Activated gamma-delta T cell (primary cell): ENCODE measurements around the gene GRIN2C.

Experiments
- DNase-seq: peaks from one replicate; lab custom pipeline; 2025; lab: John Stamatoyannopoulos, UW

Gene GRIN2C

DNA sequence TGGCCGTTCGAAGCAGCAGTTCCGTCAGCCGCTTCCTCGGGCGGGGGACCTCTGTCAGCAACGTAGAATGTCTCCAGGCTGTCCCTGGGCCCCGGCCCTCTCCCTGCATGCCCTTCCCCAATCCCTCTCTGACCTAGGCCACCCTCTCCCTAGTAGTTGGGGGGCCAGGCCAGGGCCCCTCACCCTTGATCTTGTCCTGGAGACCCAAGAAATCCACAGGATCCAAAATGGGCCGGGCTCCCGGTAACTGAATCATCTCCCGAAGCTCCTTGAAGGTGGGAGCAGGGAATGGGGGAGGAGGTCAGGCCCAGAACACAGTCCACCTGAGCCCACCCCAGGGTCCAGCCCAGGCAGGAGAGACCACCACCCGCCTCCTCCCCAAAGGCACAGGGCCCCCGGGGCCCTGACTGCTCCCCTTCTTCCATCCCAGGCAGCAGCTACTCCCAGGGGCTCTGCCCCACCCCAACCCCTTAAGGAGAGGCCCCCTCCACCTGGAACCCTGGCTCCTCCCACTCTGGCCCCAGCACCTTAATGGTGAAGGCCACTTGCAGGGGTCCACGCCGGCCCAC lies 4.7 kb upstream of the GRIN2C start:
- no peak for DNase-seq

DNA sequence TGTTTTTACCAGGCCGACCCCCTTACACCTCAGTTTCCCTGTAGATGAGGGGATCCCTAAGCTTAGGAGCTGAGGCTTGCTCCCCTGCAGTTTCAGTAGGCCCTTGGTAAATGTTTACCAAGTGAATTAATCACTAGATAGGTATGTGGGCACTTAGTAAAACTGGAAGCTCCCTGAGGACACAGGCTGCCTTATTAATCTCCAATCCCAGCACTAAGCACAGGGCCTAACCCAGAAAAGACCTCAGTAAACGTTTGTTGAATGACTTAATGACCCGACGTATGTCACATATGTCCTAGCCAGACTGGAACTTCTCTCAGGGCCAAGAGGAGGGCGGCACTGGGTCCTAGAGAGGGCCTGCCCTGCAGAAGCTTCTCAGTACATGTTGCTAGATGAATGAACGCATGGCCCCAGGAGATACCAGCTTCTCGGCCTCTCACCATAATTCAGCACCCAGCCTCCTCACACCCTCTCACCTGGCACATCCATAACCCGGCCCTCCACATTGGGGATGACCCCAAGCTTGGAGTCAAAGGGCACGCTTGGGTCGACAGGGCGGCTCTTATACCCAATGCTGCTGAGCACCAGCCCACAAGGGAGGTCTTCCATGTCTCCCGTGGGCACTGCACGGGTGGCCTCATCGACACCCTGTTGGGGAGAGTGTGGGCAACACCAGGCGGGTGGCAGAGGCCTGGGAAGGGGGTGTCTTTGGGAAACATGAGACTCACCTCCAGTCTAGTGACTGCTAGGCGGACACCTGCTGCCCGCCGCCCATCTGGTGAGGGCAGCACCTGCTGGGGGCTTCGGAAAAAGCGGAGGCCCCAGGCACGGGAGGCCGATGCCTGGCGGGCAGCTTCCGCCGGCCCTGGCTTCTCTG lies 4.0 kb upstream of the GRIN2C start:
- no peak for DNase-seq

DNA sequence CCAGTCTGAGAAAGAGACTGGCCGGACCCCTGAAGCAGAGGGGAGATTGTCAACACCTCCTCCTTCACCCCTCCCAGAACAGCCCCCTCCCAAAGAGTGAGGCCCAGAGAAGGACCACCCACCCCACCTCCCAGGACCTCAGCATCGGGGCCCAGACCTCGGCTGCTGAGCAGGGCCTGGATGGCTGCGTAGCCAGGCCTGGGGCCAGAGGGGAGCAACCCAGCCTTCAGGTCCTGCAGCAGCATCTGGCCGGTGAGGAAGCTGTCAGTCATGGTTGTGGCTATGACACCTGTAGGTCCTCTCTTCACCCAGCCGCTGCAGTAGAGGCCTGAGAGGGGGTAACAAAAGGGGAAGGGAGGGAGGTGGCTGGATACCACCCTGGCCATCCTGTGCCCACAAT lies 3.2 kb upstream of the GRIN2C start:
- no peak for DNase-seq

DNA sequence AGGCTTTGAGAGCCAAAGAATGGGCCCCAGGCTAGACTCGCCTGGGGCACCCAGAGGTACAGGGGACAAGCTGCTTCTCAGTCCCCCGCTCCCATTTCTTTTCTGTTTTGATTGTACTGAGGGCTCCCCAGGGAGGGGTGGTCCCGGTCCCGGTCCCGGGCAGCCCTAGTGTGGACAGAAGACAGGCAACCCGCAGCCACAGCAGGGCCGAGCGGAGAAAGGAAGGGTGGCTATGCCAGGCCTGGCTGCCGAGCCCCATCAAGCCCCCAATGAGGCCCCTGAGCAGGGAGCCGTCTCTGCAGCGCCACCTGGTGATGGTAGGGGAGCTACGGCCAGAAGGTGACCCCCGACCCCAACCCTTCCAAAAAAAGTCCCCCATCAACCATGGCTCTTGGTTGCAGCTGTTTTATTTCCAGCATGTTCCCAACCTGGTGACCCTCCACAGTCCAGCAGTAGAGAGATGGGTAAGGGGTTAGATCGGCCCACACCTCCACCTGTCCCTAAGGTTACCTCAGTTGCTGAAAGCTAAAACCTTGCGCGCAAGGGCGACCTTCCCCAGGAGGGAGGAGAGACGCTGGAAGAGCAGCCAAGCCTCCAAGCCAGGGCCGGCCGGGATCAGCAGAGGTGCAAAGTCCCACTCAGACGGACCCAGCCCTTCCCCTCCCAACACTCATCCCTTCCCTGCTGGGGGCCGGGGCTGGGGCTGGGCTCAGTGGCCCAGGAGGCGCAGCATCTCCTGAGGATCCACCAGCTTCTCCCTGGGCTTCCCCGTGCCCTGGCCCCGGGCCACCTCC lies 2.6 kb upstream of the GRIN2C start:
- no peak for DNase-seq

DNA sequence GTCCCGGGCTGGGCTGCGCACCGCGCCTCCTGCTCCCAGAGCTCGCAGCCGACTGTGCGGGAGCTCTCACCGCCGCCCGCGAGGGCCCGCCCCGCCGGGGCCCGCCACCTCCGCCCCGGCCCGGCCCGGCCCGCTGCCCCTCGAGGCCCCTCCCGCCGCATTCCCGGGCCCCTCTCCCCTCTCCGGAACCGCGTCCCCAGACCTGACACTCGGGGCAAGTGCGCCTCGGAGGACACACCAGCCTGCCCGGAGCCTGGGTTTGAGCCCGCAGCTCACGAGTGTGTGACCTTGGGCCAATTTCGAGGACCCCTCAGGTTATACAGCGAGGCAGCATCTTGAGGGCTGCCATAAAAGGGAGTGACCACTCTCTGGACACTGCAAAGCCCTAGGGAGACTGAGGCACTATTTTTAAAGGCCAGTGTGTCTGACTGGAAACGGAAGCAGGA lies 2.0 kb upstream of the GRIN2C start:
- no peak for DNase-seq

DNA sequence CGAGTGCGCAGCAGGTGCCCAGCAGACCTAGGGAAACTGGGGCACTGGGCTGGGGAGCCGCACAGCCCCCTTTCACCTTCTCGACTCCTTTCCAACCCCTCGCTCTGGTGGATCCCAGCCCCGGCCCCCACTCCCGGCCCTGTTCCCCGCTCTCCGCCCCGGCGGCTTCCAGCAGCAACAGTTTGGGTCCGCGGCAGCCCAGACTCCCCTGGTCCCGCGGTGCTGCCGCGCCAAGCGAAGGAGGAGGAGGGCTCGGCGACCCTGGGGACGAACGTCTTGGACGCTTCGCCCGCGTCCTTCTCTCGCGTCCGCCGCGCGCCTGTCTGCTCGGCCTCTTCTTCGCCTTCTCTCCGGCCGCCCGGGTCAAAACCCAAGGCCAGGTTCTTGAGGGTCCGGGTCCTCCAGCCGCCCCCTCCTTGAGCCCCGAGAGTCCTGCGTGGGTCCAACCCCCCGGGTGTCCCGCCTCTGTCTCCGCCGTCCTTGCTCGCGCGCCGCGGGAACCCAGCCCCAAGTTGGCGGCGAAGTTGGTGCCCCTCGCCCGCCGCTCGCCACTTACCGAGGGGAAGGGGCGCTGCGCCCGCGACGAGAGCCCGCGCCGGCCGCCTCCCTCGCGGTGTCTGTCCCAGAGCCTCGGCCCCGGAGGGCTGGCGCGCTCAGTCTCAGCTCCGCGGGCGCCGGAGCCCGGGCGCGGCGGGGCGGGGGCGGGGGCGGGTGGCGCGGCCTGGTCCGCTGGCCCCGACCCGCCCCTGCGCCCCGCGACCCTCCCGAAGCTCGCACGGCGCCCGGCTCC lies 1.4 kb upstream of the GRIN2C start:
- DNase-seq, result no peak

DNA sequence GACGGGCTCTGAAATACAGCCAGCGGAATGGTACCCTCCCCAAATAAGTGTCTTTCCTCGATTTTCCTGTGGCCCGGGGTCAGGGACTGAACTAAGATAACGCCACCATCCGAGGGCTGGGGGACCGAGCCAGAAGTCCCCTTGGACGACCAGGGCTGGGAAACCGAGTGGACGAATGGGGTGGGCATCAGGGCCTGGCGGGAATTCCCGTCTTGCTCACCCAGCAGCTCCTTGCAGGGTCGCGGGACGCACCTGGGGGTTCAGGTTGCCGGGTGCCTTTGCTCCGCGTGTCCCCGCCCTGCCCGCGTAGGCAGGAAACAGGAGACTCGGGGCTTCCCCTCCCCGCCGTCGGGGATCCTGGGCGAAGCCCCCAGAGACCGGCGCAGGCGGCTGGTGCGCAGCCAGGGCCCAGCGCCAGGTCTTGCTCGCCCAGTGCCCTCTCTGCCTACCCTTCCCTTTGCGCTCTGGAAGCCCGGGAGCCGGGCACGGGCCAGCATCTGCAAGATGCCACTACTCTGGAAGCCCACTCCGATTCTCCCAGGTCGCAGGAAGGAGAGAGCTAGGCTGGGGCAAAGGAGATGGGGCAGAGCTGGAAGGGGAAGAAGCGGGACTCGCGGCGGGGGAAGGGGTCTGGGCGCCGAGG lies 665 bp upstream of the GRIN2C start:
- DNase-seq, result no peak

DNA sequence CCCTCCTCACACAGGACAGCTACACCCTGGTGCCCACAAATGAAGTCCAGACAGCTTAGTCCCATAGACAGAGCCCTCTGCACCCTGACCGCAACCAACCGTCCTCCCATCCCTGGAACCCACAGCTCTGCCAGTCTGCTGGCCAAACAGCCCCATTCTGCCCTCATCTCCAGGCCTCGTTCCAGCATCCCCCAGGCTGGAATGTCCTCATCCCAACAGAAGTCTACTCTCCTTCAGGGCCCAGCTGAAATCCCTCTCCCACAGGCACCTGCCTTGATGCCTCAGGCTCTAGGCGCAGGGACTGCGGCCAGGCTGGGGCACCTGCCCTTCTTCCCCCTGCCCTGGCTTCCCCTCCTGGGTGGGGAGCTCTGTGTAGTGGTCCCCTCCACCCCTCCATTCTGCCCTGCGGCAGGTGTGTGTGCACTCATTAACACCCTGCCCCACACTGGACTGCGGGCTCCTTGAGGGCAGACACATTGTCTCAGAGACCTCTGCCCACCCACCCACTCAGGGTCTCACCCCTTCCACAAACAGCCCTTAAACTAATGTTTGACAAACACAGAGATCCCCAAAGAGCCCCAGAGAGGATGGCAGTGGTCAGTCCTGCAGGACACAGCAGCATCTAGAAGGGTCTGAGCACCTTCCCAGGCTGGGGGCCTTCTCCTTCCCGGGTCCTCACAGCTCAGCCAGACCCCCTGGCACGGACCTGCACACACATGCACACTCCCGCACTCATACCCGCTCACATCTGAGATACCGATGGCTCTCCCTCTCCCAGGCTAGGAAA lies 820 bp downstream of the GRIN2C start:
- no peak for DNase-seq

DNA sequence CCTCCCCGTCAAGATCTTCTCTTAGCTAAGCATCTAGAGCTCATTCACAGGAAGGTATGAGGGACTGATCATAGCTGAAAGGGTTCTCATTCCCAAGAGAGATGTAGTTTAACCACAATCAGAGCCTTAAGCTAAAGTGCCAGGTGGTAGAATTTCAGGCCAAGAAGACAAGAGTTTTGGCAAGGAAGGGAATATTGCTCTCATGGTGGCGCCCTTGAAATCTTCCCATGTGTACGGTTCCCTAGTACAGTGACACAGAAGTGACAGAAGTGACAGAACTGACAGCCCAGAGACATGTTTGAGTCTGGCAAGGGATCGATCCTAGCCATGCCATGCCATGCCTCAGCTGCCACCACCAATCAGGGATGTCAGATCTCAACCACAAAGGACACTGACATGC lies 2.5 kb downstream of the GRIN2C start:
- no peak for DNase-seq

DNA sequence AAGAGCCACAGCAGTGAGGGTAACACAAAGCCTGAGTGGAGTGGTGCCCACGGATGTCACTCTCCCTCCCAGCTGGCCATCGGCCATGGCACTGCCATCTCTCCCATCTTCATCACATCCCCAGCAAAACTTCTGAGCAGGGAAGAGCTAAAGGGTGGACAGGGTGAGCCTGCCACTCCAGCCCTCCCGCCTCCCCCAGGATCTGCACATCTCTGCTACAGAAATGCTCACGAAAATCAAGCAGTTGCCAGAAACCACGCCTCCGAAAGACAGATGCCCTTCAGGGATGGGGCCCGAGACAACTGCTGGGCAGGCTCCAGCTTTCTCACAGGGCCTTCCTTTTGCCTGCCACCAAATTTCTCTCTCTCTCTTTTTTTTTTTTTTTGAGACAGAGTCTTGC lies 3.6 kb downstream of the GRIN2C start:
- no peak for DNase-seq

DNA sequence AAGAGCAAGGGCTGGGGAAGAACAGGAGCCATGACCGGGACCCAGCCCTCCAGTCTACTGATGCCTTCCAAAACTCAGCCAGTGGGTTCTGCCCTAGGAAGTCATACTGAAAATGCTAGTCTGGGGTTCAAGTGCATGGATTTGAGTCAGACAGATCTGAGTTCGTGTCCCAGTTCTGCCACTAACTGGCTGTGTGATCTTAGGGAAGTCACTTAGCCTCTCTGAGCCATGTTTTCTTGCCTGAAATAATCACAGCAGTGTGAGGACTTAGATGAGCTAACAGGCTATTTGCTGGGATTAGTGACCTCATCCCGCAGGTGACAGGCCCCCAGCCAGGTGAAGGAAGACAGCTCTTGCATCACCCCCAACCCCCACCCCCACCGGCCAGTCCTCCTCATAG lies 4.4 kb downstream of the GRIN2C start:
- no peak for DNase-seq

DNA sequence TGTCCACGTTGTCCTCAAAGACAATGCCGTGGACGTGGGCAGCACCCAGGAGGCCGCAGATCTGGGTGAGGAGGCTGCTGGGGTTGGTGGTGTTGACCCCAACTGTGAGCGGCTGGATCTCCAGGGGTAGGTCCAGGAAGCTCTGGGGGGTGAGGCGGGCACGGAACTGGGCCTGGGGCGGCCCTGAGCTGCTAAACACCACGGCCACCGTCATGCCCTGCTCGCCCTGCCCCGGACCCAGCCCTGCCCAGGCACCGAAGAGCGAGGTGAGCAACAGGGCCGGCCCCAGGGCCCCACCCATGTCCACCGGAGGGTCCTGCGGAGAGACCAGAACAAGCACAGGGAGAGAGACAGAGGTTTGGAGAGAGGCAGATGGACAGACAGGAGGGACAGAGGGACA lies 4.9 kb downstream of the GRIN2C start:
- no peak for DNase-seq

DNA sequence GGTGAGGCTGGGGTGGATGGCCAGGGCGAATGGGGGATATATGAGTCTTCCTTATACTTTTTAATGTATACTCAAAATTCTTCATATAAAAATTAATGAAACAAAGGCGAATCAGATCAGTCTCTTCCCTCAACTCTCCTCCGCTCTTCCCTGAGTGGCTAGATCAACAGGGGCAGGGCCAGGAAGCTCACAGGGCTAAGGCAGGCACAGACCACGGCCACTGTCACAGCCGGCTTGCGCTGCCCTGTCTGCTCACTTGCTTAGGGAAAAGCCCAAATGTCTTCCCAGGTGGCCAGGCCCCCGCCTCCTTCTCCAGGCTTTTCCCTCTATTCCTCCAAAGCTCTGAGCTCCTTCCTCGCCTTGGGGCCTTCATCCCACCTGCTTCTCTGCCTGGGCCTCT lies 6.0 kb downstream of the GRIN2C start:
- DNase-seq, result no peak

DNA sequence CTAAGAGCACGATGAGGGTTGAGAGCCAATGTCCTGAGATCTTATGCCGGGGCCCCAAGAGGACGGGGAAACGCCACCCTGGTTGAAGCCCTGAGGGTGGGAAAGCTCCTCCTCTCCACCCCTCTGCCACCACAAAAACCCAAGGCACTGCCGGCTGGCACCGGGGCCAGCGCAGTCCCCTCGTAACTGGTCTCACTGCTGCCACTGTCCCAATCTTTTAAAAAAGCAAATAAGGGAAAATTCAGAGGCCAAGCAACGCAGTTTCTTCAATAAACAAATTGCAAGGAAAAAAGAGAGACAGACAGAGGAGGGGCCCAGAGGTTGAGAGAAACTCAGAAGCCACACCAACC lies 6.7 kb downstream of the GRIN2C start:
- no peak for DNase-seq

DNA sequence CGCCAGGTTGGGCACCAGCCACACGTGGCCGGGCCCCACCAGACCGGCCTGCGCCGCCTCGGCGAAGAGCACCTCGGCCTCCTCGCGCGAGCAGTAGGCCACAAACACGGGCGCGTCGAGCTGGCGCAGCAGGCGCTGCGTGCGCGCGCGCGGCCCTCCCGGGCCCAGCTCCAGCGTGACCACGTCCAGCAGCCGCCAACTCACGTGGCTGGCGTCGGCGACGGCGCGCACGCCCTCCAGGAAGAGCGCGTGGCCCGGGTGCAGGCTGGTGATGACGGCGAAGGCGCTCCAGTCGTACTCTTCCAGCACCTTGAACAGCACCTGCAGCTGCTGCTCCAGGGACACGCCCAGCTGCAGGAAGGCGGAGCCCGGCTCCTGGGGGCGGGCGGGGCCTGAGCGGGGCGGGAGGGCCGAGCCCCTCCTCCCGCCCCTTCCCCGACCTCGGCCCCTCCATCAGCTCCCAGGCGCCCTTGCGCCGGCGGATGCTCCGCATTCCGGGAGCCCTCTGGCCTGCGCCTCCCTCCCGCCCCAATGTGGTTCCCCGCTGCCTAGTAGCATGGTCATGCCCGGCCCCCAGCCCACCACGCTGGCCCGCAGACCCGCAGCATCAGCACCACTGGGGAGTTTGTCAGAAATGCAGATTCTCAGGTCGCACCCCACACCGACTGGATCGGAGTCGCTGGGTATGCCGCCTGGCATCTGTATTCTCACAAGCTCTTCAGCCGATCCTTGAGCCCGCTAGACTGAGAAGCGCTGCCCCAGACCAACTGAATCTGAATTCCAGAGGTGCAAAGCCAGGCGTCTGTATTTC lies 7.2 kb downstream of the GRIN2C start:
- DNase-seq, result no peak

DNA sequence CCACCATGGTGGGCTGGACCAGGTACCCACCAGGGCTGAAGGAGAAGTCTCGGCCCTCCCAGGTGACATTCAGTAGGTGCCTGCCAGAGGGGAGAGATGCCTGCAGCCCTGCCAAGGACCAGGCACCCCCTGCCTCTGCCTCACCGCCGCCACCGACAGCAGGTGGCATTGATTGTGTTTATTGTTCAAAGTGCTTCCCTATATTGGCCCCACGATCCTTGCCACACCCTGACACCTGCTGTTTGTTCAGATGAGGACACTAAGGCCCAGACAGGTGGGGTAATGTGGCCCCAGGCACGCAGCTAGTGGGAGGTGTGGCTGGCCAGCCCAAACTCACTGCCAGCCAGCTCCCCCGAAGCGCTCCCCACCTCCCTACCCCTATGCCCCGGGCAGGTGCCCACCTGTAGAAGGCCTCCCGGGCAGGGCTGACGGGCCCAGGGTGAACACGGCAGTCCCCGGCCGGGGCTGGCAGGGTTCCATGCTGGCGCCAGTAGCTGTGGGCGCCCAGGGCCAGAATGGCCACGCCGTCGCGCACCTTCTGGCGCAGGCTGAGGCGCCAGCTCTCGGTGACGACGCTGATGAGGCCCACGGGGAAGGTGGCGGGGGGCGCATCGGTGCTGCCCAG lies 8.0 kb downstream of the GRIN2C start:
- DNase-seq, result no peak

DNA sequence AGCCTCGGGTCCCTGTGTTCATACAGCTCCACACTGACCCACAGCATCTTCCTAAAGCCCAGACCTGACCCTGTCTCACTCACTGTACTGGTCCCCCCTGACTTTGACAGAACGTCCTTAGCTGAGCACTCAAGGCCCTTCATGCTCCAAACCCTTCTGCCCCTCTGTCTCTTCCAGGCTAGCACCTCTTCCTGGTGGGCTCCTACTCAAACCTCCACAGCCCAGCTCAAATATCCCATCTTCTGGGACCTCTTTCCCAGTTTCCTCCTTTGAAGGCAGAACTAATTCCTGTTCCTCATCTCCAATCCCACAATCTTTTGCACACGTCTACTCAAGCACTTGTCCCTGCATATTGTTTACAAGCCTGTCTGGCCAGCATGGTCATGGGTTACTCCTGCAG lies 8.8 kb downstream of the GRIN2C start:
- DNase-seq, result no peak

DNA sequence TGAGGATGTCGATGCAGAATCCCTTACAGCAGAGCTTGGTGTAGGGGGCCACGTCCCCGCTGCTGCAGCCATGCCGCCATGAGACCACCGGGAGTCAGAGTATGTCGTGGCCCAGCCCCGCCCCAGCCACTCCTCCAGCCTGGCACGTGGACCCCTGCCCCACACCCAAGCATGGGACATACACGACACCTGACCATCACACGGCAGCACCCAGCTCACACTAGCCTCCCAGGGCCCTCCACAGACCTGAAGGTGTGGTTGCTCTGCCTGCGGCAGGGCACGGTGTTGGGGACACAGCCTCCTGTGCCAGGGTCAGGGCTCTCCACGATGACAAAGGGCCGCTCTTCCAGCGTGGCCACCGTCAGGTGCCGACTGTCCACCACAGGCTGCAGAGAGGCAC lies 9.4 kb downstream of the GRIN2C start:
- DNase-seq, result no peak

DNA sequence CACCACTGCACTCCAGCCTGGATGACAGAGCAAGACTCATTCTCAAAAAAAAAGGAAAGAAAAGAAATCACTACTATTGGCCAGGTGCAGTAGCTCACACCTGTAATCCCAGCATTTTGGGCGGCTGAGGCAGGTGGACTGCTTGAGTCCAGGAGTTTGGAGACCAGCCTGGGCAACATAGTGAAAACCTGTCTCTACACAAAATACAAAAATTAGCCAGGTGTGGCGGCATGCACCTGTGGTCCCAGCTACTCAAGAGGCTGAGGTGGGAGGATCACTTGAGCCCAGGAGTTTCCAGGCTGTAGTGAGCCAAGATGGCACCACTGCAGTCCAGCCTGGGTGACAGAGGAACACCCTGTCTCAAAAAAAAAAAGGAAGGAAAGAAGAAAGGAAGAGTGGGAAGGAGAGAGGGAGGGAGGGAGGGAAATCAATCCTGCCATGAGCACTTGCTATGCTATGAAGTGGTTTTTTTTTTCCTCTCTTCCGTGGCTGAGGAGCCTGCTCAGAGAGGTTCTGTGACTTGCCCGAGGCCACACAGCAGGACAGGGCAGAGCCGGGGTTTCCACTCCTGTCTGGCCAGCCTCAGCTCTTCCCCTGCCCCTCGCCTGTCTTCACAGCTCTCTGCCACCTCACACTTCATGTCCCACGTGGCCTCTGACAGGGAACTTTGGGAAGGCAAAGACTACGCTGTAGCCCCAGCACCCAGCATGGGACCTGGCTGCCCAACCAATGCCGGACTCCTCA lies 10.9 kb downstream of the GRIN2C start:
- no peak for DNase-seq
